Measurements from ENCODE around the gene RAD51B. TPM values are rescaled to one million over a fixed set of nuclear protein-coding genes. Genes with fewer than 3 reads are reported as not detected.

Gene RAD51B
- total RNA-seq, 4 donors from 2014 or later: 14.0 to 16.4 (median 14.8) TPM

GRCh38 chr14:68362846-68363245 is 543.3 kb downstream of the RAD51B start:
- WGBS, 2 donors: 75 to 76% methylated on average over 4 of the region's 4 CpGs
- no peaks in the 10 kb centered on the region for H3K36me3 ChIP-seq
- TF ChIP-seq, protein P1, sequence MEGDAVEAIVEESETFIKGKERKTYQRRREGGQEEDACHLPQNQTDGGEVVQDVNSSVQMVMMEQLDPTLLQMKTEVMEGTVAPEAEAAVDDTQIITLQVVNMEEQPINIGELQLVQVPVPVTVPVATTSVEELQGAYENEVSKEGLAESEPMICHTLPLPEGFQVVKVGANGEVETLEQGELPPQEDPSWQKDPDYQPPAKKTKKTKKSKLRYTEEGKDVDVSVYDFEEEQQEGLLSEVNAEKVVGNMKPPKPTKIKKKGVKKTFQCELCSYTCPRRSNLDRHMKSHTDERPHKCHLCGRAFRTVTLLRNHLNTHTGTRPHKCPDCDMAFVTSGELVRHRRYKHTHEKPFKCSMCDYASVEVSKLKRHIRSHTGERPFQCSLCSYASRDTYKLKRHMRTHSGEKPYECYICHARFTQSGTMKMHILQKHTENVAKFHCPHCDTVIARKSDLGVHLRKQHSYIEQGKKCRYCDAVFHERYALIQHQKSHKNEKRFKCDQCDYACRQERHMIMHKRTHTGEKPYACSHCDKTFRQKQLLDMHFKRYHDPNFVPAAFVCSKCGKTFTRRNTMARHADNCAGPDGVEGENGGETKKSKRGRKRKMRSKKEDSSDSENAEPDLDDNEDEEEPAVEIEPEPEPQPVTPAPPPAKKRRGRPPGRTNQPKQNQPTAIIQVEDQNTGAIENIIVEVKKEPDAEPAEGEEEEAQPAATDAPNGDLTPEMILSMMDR (IDR thresholded peaks at IDR 0.05): no peak
- TF ChIP-seq POLR2A (IDR thresholded peaks at IDR 0.05): no peak
- peaks cover 54 to 61% of the 10 kb centered on the region in 2 donors for H3K4me1 ChIP-seq
- no peak for DNase-seq
- no peaks in the 10 kb centered on the region for H3K27me3 ChIP-seq
- no peak overlapping the region for H3K27ac ChIP-seq
- no peaks in the 10 kb centered on the region for H3K9me3 ChIP-seq
- intact Hi-C loops (cut with DNase I): no loop called here
- no peak overlapping the region for H3K4me3 ChIP-seq (replicated peaks in 1 of 3)

GRCh38 chr14:68363466-68363842 is 543.9 kb downstream of the RAD51B start:
- 86 to 88% methylated on average over 9 to 11 of the region's 11 CpGs for WGBS, 2 donors

GRCh38 chr14:68363843-68364767 is 544.5 kb downstream of the RAD51B start:
- Histone ChIP-seq H3K4me3 (replicated peaks in 1 of 3) (no peak overlapping the region), H3K27ac (peak overlapping the region in 2 of 3 donors; percentile 67 to 77), H3K4me1 (peaks cover 41 to 48% of the 10 kb centered on the region in 2 donors), H3K27me3 (no peaks in the 10 kb centered on the region), H3K9me3 (no peaks in the 10 kb centered on the region), H3K36me3 (no peaks in the 10 kb centered on the region)
- 77 to 85% methylated on average over 34 of the region's 34 CpGs for WGBS, 2 donors
- peak in 1 of 2 donors; percentile 12 for DNase-seq
- TF ChIP-seq, protein P1 (IDR thresholded peaks at IDR 0.05): no peak
- TF ChIP-seq POLR2A (IDR thresholded peaks at IDR 0.05): no peak
- intact Hi-C loops (cut with DNase I): no loop called here

More at GRCh38 chr14:68363466-68363842, 543.9 kb downstream of the RAD51B start:
- H3K36me3 ChIP-seq: no peaks in the 10 kb centered on the region
- H3K4me3 ChIP-seq (replicated peaks in 1 of 3): no peak overlapping the region
- TF ChIP-seq, protein P1 (IDR thresholded peaks at IDR 0.05): no peak
- TF ChIP-seq POLR2A (IDR thresholded peaks at IDR 0.05): no peak
- H3K27ac ChIP-seq: peak overlapping the region in 1 of 3 donors; percentile 77
- peaks cover 48 to 55% of the 10 kb centered on the region in 2 donors for H3K4me1 ChIP-seq
- H3K27me3 ChIP-seq: no peaks in the 10 kb centered on the region
- DNase-seq: no peak
- intact Hi-C loops (cut with DNase I): no loop called here
- H3K9me3 ChIP-seq: no peaks in the 10 kb centered on the region

GRCh38 chr14:68364792-68365192 is 545.2 kb downstream of the RAD51B start:
- intact Hi-C loops (cut with DNase I): no loop called here
- Histone ChIP-seq H3K9me3 (no peaks in the 10 kb centered on the region), H3K27me3 (no peaks in the 10 kb centered on the region), H3K4me3 (replicated peaks in 1 of 3) (no peak overlapping the region), H3K36me3 (no peaks in the 10 kb centered on the region), H3K4me1 (peaks cover 35 to 41% of the 10 kb centered on the region in 2 donors), H3K27ac (peak overlapping the region; percentile 11 to 77 (median 67))
- TF ChIP-seq, protein P1 (IDR thresholded peaks at IDR 0.05): no peak
- TF ChIP-seq POLR2A (IDR thresholded peaks at IDR 0.05): peak in 1 of 2 donors; percentile 27
- peak; percentile 21 to 39 for DNase-seq
- 58 to 59% methylated on average over 6 of the region's 6 CpGs for WGBS, 2 donors

DNA sequence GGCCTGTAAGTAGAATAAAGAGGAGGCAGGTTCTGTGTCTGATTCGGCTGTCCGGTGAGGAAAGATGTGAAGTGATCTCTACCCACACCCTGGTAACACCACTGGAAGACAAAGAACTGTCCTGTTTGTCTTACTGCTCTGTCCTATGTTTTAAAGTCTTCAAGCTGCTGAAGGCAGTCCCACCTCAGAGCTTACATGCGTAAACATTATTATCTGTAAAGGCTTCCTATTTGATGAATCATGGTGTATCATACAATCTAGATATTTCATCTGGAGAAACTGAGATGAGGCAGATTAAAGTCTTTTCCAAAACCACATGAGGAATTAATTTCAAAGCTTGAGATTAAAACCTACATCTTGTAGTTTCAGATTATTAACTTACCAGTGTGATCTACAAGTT is 545.6 kb downstream of the RAD51B start:
- H3K36me3 ChIP-seq: no peaks in the 10 kb centered on the region
- no peak for DNase-seq
- TF ChIP-seq, protein P1 (IDR thresholded peaks at IDR 0.05): no peak
- TF ChIP-seq POLR2A (IDR thresholded peaks at IDR 0.05): no peak
- no peaks in the 10 kb centered on the region for H3K9me3 ChIP-seq
- peaks cover 31 to 37% of the 10 kb centered on the region in 2 donors for H3K4me1 ChIP-seq
- 90 to 93% methylated on average over 3 of the region's 3 CpGs for WGBS, 2 donors
- H3K27me3 ChIP-seq: no peaks in the 10 kb centered on the region
- H3K4me3 ChIP-seq (replicated peaks in 1 of 3): no peak overlapping the region
- peak overlapping the region; percentile 11 to 77 (median 67) for H3K27ac ChIP-seq
- intact Hi-C loops (cut with DNase I): no loop called here

Data from thyroid gland (tissue), 4 donors.